Transverse colon (tissue), 3 donors: ENCODE measurements around the gene CNNM1.

ENCODE experiments used
- CTCF ChIP-seq, 5 experiments: fragments of 200-600 bp in 3 of 5; fragments of 450-650 bp in 2 of 5; sonication (generic) in 3 of 5; IDR thresholded peaks; 1 replicate in 2 of 5; 2 replicates in 3 of 5; pipeline ENCODE4 v1.5.1; 2016 to 2017; ENCODE audit warnings: antibody characterized with exemption in 5 of 5, inconsistent platforms in 3 of 5, mild to moderate bottlenecking in 2 of 5, moderate library complexity in 1 of 5
- POLR2A ChIP-seq: fragments of 450-650 bp; IDR thresholded peaks from one replicate; pipeline ENCODE4 v1.6.1; 2016; ENCODE audit warnings: antibody characterized with exemption, mild to moderate bottlenecking, moderate library complexity

- TF ChIP-seq CTCF (IDR thresholded peaks at IDR 0.05) (no peak), POLR2A (no peak)
These were observed 90.5 kb downstream of the CNNM1 start for GRCh38 chr10:99419688-99420087.
